HEK293 (cell line): Measurements from ENCODE around the gene SLC8A3.

Source experiments
- CTCF ChIA-PET: fragments of 350-600 bp; formaldehyde crosslinking; extraction: SDS; loops from one replicate; lab custom pipeline; 2021; ENCODE audit warnings: antibody characterized with exemption; lab: Yijun Ruan, JAX
- POLR2A ChIA-PET: fragments of 300-600 bp; formaldehyde crosslinking; extraction: SDS; loops from one replicate; lab custom pipeline; 2020; ENCODE audit warnings: antibody characterized with exemption, inconsistent platforms; lab: Yijun Ruan, JAX
- H3K27ac ChIP-seq: fragments of 200-500 bp; sonication (Bioruptor generic); 2 replicates; pipeline ENCODE4 v1.5.1; 2014; ENCODE audit warnings: low read depth, low read length, control low read depth, inconsistent platforms; ENCODE audit errors: extremely low read depth
- H3K36me3 ChIP-seq, 2 experiments: fragments of 200-500 bp in 1 of 2; sonication (Bioruptor generic) in 1 of 2; 1 replicate in 1 of 2; 2 replicates in 1 of 2; pipeline ENCODE4 v1.5.1; 2014 to 2017; ENCODE audit warnings: inconsistent platforms in 2 of 2, low read length in 2 of 2; ENCODE audit not compliant: control insufficient read depth in 2 of 2, insufficient read depth in 1 of 2
- H3K4me1 ChIP-seq: fragments of 200-500 bp; sonication (Bioruptor generic); 2 replicates; pipeline ENCODE4 v1.5.1; 2014; ENCODE audit warnings: mild to moderate bottlenecking, low read length, inconsistent platforms; ENCODE audit not compliant: control insufficient read depth, insufficient read depth
- H3K4me3 ChIP-seq: 2 replicates; pipeline ENCODE4 v1.5.1; 2011; ENCODE audit warnings: low read depth, mild to moderate bottlenecking, control low read depth, low read length, moderate library complexity
- H3K9me3 ChIP-seq: fragments of 200-500 bp; sonication (Bioruptor generic); 2 replicates; pipeline ENCODE4 v1.5.1; 2014; ENCODE audit warnings: low read depth, low read length, inconsistent platforms; ENCODE audit not compliant: control insufficient read depth, insufficient read depth
- GLIS1 ChIP-seq: fragments of 450-650 bp; formaldehyde crosslinking; IDR thresholded peaks from 2 replicates; pipeline ENCODE4 v1.5.1; 2016; ENCODE audit warnings: missing biosample characterization, missing genetic modification characterization
- IKZF3 ChIP-seq: fragments of 450-650 bp; IDR thresholded peaks from 2 replicates; pipeline ENCODE4 v1.5.0; 2018; ENCODE audit warnings: missing biosample characterization, mild to moderate bottlenecking, missing genetic modification characterization, moderate library complexity
- KLF1 ChIP-seq: fragments of 450-650 bp; formaldehyde crosslinking; IDR thresholded peaks from 2 replicates; pipeline ENCODE4 v1.5.1; 2016; ENCODE audit warnings: missing biosample characterization, missing genetic modification characterization
- OSR2 ChIP-seq: fragments of 450-650 bp; formaldehyde crosslinking; IDR thresholded peaks from 2 replicates; pipeline ENCODE4 v1.5.1; 2016; ENCODE audit warnings: missing biosample characterization, missing genetic modification characterization
- ZBTB20 ChIP-seq: fragments of 450-650 bp; formaldehyde crosslinking; IDR thresholded peaks from 2 replicates; pipeline ENCODE4 v1.5.1; 2016; ENCODE audit warnings: missing biosample characterization, missing genetic modification characterization
- ZEB2 ChIP-seq: fragments of 450-650 bp; formaldehyde crosslinking; IDR thresholded peaks from 2 replicates; pipeline ENCODE4 v1.5.1; 2016; ENCODE audit warnings: missing biosample characterization, missing genetic modification characterization
- ZFP3 ChIP-seq: fragments of 450-650 bp; formaldehyde crosslinking; IDR thresholded peaks from 2 replicates; pipeline ENCODE4 v1.5.1; 2016; ENCODE audit warnings: low read depth, missing biosample characterization, missing genetic modification characterization
- ZNF146 ChIP-seq: fragments of 450-650 bp; formaldehyde crosslinking; IDR thresholded peaks from 2 replicates; pipeline ENCODE4 v1.5.1; 2016; ENCODE audit warnings: missing biosample characterization, missing genetic modification characterization
- ZNF555 ChIP-seq: fragments of 450-650 bp; formaldehyde crosslinking; conservative IDR thresholded peaks from 2 replicates; pipeline ENCODE4 v1.5.1; 2017; ENCODE audit warnings: missing biosample characterization, mild to moderate bottlenecking, missing genetic modification characterization, inconsistent platforms
- ZNF600 ChIP-seq: fragments of 450-650 bp; formaldehyde crosslinking; IDR thresholded peaks from 2 replicates; pipeline ENCODE4 v1.5.1; 2016; ENCODE audit warnings: missing biosample characterization, missing genetic modification characterization
- ZNF623 ChIP-seq: fragments of 450-650 bp; formaldehyde crosslinking; IDR thresholded peaks from 2 replicates; pipeline ENCODE4 v1.5.1; 2016; ENCODE audit warnings: missing biosample characterization, missing genetic modification characterization
- ZNF629 ChIP-seq: fragments of 450-650 bp; formaldehyde crosslinking; IDR thresholded peaks from 2 replicates; pipeline ENCODE4 v1.5.1; 2017; ENCODE audit warnings: missing biosample characterization, missing genetic modification characterization
- ZNF645 ChIP-seq: fragments of 450-650 bp; formaldehyde crosslinking; IDR thresholded peaks from 2 replicates; pipeline ENCODE4; 2016; ENCODE audit warnings: missing biosample characterization, missing genetic modification characterization
- ZNF654 ChIP-seq: fragments of 450-650 bp; formaldehyde crosslinking; IDR thresholded peaks from 2 replicates; pipeline ENCODE4 v1.5.1; 2016; ENCODE audit warnings: low read depth, missing biosample characterization, missing genetic modification characterization
- ZSCAN23 ChIP-seq: fragments of 450-650 bp; formaldehyde crosslinking; IDR thresholded peaks from 2 replicates; pipeline ENCODE4 v1.5.1; 2016; ENCODE audit warnings: missing biosample characterization, missing genetic modification characterization

Gene SLC8A3

GRCh38 chr14:70094631-70095030, 94.1 kb downstream of the SLC8A3 start (continued):
- no peak for TF ChIP-seq ZNF146
- no peak for TF ChIP-seq ZNF600 (tag by site-specific recombination)
- no peak for TF ChIP-seq ZBTB20 (tag by site-specific recombination)

GRCh38 chr14:70094106-70094505, 94.6 kb downstream of the SLC8A3 start:
- H3K4me1 ChIP-seq = no peaks in the 10 kb centered on the region; the same call in 1 of the 2 replicates
- CTCF ChIA-PET = no interaction called here

GRCh38 chr14:70093156-70093555, 95.6 kb downstream of the SLC8A3 start:
- ChIA-PET CTCF (interaction anchor here (1.2 kb wide), 1 partner anchor 79 kb away, joined by 5 read pairs; no protein-coding TSS in a partner anchor), POLR2A (no interaction called here)
- Histone ChIP-seq H3K27ac (no peak overlapping the region), H3K4me1 (no peaks in the 10 kb centered on the region; the same call in 1 of the 2 replicates), H3K36me3 (no peaks in the 10 kb centered on the region), H3K9me3 (no peaks in the 10 kb centered on the region), H3K4me3 (no peak overlapping the region)
- TF ChIP-seq ZNF645 (tag by site-specific recombination) = no peak
- no peak for TF ChIP-seq KLF1 (tag by site-specific recombination)
- TF ChIP-seq GLIS1 (tag by site-specific recombination) = no peak
- no peak for TF ChIP-seq ZNF555
- TF ChIP-seq ZSCAN23 (tag by site-specific recombination) = no peak
- no peak for TF ChIP-seq ZNF623 (tag by site-specific recombination)

More at GRCh38 chr14:70094106-70094505, 94.6 kb downstream of the SLC8A3 start:
- Histone ChIP-seq H3K36me3 (no peaks in the 10 kb centered on the region), H3K27ac (no peak overlapping the region), H3K9me3 (no peaks in the 10 kb centered on the region), H3K4me3 (no peak overlapping the region)
- TF ChIP-seq OSR2 (tag by site-specific recombination) (no peak), ZNF555 (no peak), ZEB2 (tag by site-specific recombination) (no peak), ZFP3 (no peak)
- TF ChIP-seq, all 188 proteins: peak for 0
- POLR2A ChIA-PET = no interaction called here

GRCh38 chr14:70087380-70087697, 101.4 kb downstream of the SLC8A3 start:
- TF ChIP-seq IKZF3 = no peak
- POLR2A ChIA-PET = no interaction called here
- H3K9me3 ChIP-seq = no peaks in the 10 kb centered on the region
- no peaks in the 10 kb centered on the region for H3K4me1 ChIP-seq
- no peaks in the 10 kb centered on the region for H3K36me3 ChIP-seq
- CTCF ChIA-PET = interaction anchor here (0.5 to 1.3 kb wide), 28 partner anchors 9 to 1018 kb away, joined by 3 to 19 read pairs (median 4); no protein-coding TSS in a partner anchor
- no peak overlapping the region for H3K27ac ChIP-seq
- no peak overlapping the region for H3K4me3 ChIP-seq

GRCh38 chr14:70086685-70087379, 101.9 kb downstream of the SLC8A3 start:
- no peak overlapping the region for H3K27ac ChIP-seq
- no peaks in the 10 kb centered on the region for H3K9me3 ChIP-seq
- POLR2A ChIA-PET = no interaction called here
- no peaks in the 10 kb centered on the region for H3K36me3 ChIP-seq
- H3K4me1 ChIP-seq = no peaks in the 10 kb centered on the region
- CTCF ChIA-PET = interaction anchor here (0.5 to 1.3 kb wide), 26 partner anchors 8 to 1019 kb away, joined by 3 to 19 read pairs (median 4); partner anchors contain the start of gene SMOC1
- H3K4me3 ChIP-seq = no peak overlapping the region
- TF ChIP-seq ZNF629 (no peak), ZNF654 (tag by site-specific recombination) (peak; percentile 29; the same call in 1 of the 2 replicates)
- TF ChIP-seq, all 188 proteins: peak for 1
